Measurements from ENCODE around the gene SMIM22. TPM values are rescaled to one million over a fixed set of nuclear protein-coding genes. Genes with fewer than 3 reads are reported as not detected.
"Not testable (repeated sequence)": the region's sequence is repeated elsewhere in the genome, so short reads cannot be mapped to it uniquely, and the experiment has no call there.

Gene SMIM22
- total RNA-seq, 2 experiments from 2014 or later = not detected

DNA sequence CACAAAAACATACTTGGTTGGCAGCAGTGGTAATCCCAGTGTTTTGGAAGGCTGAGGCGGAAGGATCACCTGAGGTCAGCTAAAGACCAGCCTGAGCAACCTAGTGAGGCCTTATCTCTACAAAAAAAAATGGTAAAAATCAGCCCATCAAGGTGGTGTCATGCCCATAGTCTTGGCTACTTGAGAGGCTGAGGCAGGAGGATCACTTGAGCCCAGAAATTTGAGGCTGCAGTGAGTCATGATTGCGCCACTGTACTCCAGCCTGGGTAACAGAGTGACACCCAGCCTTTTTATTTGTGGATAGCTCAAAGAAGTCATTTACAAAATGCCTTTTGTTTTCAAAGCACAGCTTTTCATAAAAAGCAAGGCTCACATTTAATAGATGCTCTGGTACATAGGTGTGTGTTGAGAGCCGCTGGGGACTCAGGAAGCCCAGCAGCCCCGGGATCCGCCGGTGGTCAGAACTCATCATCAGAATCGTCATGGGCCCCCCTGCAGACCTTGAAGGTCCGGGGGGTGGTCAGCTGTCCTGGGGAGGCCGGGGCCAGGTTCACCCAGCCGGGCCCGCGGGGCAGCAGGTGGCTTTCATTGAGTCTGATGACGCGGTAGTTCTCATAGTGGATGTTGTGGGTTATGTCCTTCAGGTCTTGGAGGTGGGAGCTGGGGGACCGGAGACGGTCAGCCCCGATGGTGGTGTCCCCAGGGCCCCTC lies 17.7 kb upstream of the SMIM22 start:
- Mint-ChIP-seq H3K27me3 (no peaks in the 10 kb centered on the region), H3K36me3 (no peaks in the 10 kb centered on the region), H3K9me3 (ENCODE audit: low read depth) (no peaks in the 10 kb centered on the region), H3K27ac (no peak overlapping the region), H3K4me3 (no peak overlapping the region), H3K4me1 (no peaks in the 10 kb centered on the region)
- DNase-seq (no peak), ATAC-seq (no peak)
- CTCF ChIA-PET = no interaction called here

DNA sequence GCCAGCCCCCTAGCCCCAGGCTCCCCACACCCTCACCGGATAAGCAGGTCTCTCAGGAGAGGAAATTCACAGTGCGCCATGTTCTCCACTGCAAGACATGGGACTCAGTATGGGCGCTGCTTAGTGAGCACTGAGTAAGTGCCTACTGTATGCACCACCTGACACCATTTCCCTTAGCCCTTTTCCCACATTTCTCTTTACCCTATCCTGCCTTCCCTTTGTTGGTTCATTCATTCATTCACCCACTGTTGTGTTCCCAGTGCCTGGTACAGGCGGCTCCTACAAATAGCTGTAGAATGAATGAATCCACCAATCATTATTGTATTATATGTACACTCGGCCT lies 17.1 kb upstream of the SMIM22 start:
- CTCF ChIA-PET = no interaction called here
- Mint-ChIP-seq H3K27me3 (no peaks in the 10 kb centered on the region), H3K36me3 (no peaks in the 10 kb centered on the region), H3K27ac (no peak overlapping the region), H3K4me3 (no peak overlapping the region), H3K9me3 (ENCODE audit: low read depth) (no peaks in the 10 kb centered on the region), H3K4me1 (no peaks in the 10 kb centered on the region)
- no peak for DNase-seq
- no peak for ATAC-seq

DNA sequence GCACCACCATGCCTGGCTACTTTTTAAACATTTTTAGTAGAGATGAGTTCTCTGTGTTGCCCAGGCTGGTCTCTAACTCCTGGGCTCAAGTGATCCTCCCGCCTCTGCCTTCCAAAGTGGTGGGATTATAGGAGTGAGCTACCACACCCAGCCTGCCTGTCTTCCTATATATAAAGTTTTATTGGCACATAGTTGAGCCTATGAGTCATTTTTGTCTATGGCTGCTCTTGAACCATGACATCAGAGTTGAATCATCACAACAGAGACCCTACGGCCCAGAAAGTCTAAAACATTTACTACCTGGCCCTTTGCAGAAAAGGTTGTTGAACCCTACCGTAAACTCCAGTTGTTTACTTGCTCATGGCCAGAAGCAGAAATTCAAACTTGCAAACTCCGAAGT lies 14.9 kb upstream of the SMIM22 start:
- no peaks in the 10 kb centered on the region for H3K9me3 Mint-ChIP-seq (ENCODE audit: low read depth)
- no peaks in the 10 kb centered on the region for H3K36me3 Mint-ChIP-seq
- no peak for DNase-seq
- ATAC-seq = no peak
- no peak overlapping the region for H3K4me3 Mint-ChIP-seq
- H3K4me1 Mint-ChIP-seq = no peaks in the 10 kb centered on the region
- H3K27ac Mint-ChIP-seq = no peak overlapping the region
- CTCF ChIA-PET = no interaction called here
- H3K27me3 Mint-ChIP-seq = no peaks in the 10 kb centered on the region

DNA sequence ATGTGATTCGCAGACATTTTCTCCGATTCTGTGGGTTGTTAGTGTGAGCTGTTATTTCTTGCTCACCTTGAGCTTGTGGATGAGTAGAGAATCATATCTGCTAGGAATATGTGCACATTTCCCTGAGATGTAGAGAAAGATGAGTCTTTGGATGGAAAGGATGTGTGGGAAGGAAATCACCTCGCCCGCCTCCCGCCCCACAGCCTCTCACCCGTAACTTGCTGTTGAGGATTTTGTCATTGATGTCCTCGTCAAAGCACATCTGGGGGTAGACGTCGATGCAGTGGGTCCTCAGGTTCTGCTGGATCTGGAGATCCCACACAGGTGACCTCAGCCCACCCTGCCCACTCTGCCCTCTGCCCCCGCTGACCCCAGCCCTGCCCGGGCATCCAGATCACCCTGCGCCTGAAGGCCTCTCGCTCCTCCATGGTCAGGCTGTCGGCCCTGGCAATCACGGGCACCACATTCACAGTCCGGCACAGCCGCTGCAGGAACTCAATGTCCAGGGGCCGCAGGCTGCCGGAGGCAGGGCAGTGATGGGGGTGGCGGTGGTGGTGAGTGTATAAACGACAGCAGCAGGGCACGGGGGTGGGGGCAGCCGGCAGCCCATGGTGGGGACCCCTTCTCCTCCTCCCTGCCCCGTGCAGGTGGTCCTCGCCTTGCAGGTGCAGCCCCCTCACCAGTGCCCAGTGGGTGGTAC lies 11.8 kb upstream of the SMIM22 start:
- H3K27ac Mint-ChIP-seq = no peak overlapping the region

DNA sequence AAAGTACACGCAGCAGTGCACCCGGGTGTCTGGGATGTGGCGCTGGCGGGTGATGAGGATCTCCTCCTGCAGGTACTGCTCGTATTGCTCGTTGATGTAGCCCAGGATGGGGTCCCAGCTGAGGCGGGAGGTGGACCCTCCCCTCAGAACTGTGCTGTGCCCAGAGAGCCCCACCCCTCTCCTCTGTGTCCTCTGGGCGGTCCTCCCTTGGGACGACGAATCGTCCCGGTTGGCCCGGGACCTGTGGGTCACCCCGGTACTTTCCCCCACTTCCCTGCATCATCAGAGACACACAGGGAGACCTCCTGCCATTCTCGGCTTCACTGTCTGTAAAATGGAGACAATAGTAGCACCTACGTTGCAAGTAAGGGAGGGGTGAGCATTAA lies 11.2 kb upstream of the SMIM22 start:
- CTCF ChIA-PET = no interaction called here
- no peaks in the 10 kb centered on the region for H3K27me3 Mint-ChIP-seq
- no peak overlapping the region for H3K4me3 Mint-ChIP-seq

More for the DNA sequence above, 11.8 kb upstream of the SMIM22 start:
- CTCF ChIA-PET = no interaction called here
- Mint-ChIP-seq H3K9me3 (ENCODE audit: low read depth) (no peaks in the 10 kb centered on the region), H3K36me3 (no peaks in the 10 kb centered on the region), H3K27me3 (no peaks in the 10 kb centered on the region), H3K4me3 (no peak overlapping the region), H3K4me1 (no peaks in the 10 kb centered on the region)
- no peak for DNase-seq
- ATAC-seq = no peak

DNA sequence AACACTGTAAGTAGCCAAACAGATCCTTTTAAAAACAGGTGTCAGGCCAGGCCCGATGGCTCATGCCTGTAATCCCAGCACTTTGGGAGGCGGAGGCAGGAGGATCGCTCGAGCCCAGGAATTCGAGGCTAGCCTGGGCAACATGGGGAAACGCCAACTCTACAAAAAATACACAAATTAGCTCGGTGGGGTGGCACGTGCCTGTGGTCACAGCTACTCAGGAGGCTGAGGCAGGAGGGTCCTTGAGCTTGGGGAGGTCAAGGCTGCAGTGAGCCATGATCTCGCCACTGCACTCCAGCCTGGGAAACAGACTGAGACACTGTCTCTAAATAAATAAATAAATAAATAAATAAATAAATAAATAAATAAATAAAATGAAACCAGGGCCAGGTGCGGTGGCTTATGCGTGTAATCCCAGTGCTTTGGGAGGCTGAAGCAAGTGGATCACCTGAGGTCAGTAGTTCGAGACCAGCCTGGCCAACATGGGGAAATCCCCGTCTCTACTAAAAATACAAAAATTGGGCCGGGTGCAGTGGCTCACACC lies 10.7 kb upstream of the SMIM22 start:
- H3K4me3 Mint-ChIP-seq; H3K36me3 Mint-ChIP-seq; H3K27ac Mint-ChIP-seq; H3K9me3 Mint-ChIP-seq (ENCODE audit: low read depth); DNase-seq; H3K27me3 Mint-ChIP-seq; H3K4me1 Mint-ChIP-seq; CTCF ChIA-PET; ATAC-seq: not testable (repeated sequence)

More for the DNA sequence above, 11.2 kb upstream of the SMIM22 start:
- no peak for DNase-seq
- H3K36me3 Mint-ChIP-seq = no peaks in the 10 kb centered on the region
- H3K27ac Mint-ChIP-seq = no peak overlapping the region
- H3K9me3 Mint-ChIP-seq (ENCODE audit: low read depth) = no peaks in the 10 kb centered on the region
- H3K4me1 Mint-ChIP-seq = no peaks in the 10 kb centered on the region
- no peak for ATAC-seq

DNA sequence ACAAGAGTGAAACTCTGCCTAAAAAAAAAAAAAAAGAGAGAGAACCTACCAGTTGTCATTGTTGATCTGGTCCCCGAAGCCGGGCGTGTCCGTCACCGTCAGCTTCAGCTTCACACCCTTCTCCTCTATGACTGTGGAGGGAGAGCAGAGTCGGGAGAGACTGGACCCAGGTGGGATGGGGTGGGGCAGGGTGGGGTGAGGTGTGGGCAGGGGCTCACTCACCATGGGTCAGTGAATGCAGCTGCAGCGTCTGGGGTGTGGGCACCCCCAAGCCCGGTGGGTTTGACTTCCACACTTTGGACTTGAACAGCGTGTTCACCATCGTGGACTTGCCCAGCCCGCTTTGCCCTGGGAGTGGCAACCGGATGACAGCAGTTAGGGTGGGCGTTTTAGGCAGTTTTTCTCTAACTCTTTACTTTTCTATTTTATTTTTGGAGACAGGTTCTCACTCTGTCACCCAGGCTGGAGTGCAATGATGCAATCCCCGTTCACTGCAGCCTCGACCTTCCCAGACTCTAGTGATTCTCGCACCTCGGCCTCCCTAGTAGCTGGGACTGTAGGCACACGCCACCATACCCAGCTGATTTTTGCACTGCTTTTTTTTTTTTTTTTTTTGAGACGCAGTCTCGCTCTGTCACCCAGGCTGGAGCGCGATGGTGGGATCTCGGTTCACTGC lies 9.3 kb upstream of the SMIM22 start:
- ATAC-seq (no peak), DNase-seq (no peak)
- H3K36me3 Mint-ChIP-seq = no peaks in the 10 kb centered on the region
- H3K9me3 Mint-ChIP-seq (ENCODE audit: low read depth) = no peaks in the 10 kb centered on the region
- H3K27me3 Mint-ChIP-seq = no peaks in the 10 kb centered on the region
- CTCF ChIA-PET = interaction anchor here (1.0 kb wide), 1 partner anchor 51 kb away, joined by 3 read pairs; the partner anchor contains the start of genes ANKS3 and DNAAF8
- H3K27ac Mint-ChIP-seq = no peak overlapping the region
- H3K4me1 Mint-ChIP-seq = peaks cover under 1% of the 10 kb centered on the region
- H3K4me3 Mint-ChIP-seq = no peak overlapping the region

DNA sequence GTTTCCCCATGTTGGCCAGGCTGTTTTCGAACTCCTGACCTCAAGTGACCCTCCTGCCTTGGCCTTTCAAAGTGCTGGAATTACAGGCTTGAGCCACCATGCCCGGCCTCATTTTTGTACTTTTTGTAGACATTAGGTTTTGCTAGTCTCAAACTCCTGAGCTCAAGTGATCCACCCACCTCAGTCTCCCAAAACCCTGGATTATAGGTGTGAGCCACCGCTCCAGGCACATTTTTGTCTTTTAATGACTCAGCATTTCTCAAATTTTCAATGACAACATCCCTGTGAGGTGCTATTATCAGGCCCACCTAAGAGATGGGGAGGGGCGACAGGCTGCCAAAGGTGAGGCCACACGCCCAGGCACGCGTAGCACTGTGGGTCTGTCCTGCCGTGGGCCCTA lies 8.1 kb upstream of the SMIM22 start:
- H3K27ac Mint-ChIP-seq = no peak overlapping the region
- H3K27me3 Mint-ChIP-seq = no peaks in the 10 kb centered on the region
- no peak for DNase-seq
- CTCF ChIA-PET = interaction anchor here (1.0 kb wide), 1 partner anchor 53 kb away, joined by 3 read pairs; the partner anchor contains the start of genes ANKS3 and DNAAF8
- no peaks in the 10 kb centered on the region for H3K9me3 Mint-ChIP-seq (ENCODE audit: low read depth)
- H3K4me1 Mint-ChIP-seq = peaks cover 6% of the 10 kb centered on the region
- H3K4me3 Mint-ChIP-seq = no peak overlapping the region
- no peaks in the 10 kb centered on the region for H3K36me3 Mint-ChIP-seq
- no peak for ATAC-seq

DNA sequence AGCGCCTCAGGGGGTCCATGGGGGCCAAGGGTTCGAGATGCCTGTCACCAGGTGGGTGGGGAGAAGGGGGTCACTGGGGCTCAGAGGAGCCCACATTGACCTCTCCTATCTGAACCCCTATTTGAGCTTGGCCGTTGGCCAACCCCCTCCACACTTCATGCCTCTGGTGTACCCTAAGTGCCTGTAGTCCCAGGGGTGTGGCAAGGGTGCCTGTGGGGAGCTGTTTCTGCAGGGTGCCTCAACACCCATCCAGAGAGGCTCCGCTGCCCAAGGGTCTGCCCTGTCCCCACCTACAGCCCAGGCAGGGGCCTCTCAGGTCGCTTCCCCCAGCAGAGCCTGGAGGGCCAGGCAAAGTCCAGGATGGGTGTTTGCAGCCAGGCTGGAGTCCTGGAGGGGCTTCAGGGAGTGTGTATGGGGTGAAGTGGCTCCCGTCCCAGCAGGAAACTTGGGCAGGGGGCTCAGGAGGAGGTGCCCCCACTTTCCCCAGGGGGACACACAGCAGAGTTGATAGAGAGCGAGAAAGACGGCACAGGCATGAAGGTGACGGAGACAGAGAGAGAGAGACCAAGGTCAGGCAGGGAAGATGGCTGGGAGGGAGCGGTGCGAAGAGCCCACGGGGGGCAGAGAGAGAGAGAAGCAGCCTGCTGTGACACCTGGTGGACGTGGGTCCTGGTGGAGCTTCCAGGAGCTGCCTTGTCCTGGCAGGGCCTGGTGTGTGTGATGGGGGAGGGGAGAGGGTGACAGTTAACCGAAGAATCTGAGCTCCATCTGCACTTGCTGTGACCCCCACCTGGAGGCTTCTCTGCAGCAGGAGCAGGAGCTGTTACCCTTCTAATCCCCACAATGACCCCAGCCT lies 7.3 kb upstream of the SMIM22 start, which contains the start of gene SEPTIN12:
SEPTIN12 (minus strand) TSS at position 719 of the 856 bp plus-strand sequence; CDS start at position 19, 700 bp downstream.
- Mint-ChIP-seq H3K4me3 (no peak within 1 kb of the TSS), H3K27ac (no peak within 1 kb of the TSS), H3K9me3 (ENCODE audit: low read depth) (no peaks in the 10 kb centered on the region), H3K36me3 (no peaks in the 10 kb centered on the region), H3K27me3 (no peaks in the 10 kb centered on the region), H3K4me1 (peaks cover 6% of the 10 kb centered on the region)
- CTCF ChIA-PET = no interaction called here
- no peak for ATAC-seq
- DNase-seq = no peak

DNA sequence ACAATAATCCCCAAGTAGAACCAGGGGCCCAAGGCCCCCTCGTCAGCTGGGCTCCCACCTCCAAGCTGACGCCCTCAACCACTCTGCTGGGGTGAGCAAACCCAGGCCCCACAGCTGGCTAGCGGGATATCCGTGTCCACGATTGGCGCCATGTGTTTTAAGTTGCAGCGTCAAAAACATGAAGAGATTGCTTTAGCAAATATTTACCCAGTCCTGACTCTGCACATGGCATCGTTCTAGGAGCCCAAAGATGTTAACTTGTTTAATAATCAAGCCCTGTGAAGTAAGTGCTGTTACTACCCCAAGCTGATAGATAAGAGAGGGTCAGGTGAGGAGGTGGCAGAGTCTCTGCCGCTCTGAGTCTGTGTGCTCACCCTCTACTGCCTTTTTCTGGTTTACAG lies 6.7 kb upstream of the SMIM22 start:
- ATAC-seq (no peak), DNase-seq (no peak)
- Mint-ChIP-seq H3K4me3 (no peak overlapping the region), H3K4me1 (peaks cover 6% of the 10 kb centered on the region), H3K27me3 (no peaks in the 10 kb centered on the region), H3K9me3 (ENCODE audit: low read depth) (no peaks in the 10 kb centered on the region), H3K36me3 (no peaks in the 10 kb centered on the region), H3K27ac (no peak overlapping the region)
- CTCF ChIA-PET = interaction anchor here (1.0 kb wide), 1 partner anchor 14 kb away, joined by 3 read pairs; the partner anchor contains the start of gene ROGDI

DNA sequence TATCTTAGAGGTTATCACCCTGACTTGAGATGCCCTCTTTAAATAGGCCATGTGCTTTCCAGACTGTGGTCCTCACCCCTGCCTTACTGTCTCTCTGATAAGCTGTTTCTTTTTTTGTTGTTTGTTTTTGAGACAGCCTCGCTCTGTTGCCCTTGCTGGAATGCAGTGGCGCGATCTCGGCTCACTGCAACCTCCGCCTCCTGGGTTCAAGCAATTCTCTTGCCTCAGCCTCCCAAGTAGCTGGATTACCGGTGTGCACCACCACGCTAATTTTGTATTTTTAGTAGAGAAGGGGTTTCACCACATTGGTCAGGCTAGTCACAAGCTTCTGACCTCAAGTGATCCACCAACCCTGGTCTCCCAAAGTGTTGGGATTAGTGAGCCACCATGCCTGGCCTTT lies 6.3 kb upstream of the SMIM22 start:
- ATAC-seq (no peak), DNase-seq (no peak)
- no peaks in the 10 kb centered on the region for H3K9me3 Mint-ChIP-seq (ENCODE audit: low read depth)
- no peaks in the 10 kb centered on the region for H3K36me3 Mint-ChIP-seq
- CTCF ChIA-PET = interaction anchor here (1.0 kb wide), 1 partner anchor 14 kb away, joined by 3 read pairs; the partner anchor contains the start of gene ROGDI
- H3K4me1 Mint-ChIP-seq = peaks cover 6% of the 10 kb centered on the region
- H3K27ac Mint-ChIP-seq = no peak overlapping the region
- H3K4me3 Mint-ChIP-seq = no peak overlapping the region
- H3K27me3 Mint-ChIP-seq = no peaks in the 10 kb centered on the region

DNA sequence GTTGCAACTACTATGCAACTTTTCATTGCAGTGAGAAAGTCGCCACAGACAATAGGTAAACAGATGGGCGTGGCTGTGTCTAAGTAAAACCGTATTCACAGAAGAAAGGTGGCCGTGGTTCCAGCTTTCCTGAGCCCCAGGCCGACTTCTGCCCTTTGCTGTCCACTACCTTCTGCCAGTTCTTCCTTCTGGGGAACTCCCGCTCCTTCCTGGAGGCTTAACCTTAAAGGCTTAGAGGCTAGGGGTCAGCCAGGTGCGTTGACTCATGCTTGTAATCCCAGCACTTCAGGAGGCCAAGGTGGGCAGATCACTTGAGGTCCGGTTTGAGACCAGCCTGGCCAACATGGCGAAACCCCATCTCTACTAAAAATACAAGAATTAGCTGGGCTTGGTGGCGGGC lies 4.9 kb upstream of the SMIM22 start:
- peaks cover 6% of the 10 kb centered on the region for H3K4me1 Mint-ChIP-seq
- CTCF ChIA-PET = no interaction called here
- ATAC-seq (no peak), DNase-seq (no peak)
- H3K36me3 Mint-ChIP-seq = no peaks in the 10 kb centered on the region
- H3K9me3 Mint-ChIP-seq (ENCODE audit: low read depth) = no peaks in the 10 kb centered on the region
- no peak overlapping the region for H3K27ac Mint-ChIP-seq
- no peak overlapping the region for H3K4me3 Mint-ChIP-seq
- H3K27me3 Mint-ChIP-seq = no peaks in the 10 kb centered on the region

DNA sequence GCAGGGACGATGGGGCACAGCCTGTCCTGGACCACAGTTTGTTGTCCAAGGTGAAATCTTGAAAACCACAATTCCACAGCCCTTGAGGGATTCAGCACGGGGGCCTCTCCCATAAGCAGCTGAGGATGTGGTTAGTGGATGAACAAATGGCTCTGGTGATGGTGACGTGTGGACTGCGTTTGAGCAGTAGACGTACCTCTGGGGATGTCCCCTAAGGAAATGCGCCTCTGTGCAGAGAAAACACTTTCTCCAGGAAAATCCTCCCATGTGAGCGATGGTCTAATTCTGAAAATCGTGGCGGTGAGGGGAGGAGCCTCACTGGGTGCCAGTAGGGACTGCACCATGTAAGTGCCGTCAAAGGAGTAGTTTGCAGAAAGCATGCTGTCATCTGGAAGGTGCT lies 4.3 kb upstream of the SMIM22 start:
- no peak overlapping the region for H3K4me3 Mint-ChIP-seq
- ATAC-seq (no peak), DNase-seq (no peak)
- H3K27me3 Mint-ChIP-seq = no peaks in the 10 kb centered on the region
- no peaks in the 10 kb centered on the region for H3K9me3 Mint-ChIP-seq (ENCODE audit: low read depth)
- H3K4me1 Mint-ChIP-seq = peaks cover 6% of the 10 kb centered on the region
- CTCF ChIA-PET = no interaction called here
- H3K27ac Mint-ChIP-seq = no peak overlapping the region
- no peaks in the 10 kb centered on the region for H3K36me3 Mint-ChIP-seq
